GM19239 (cell line): Measurements from ENCODE around the gene PDCD6IP.

Source experiments
- DNase-seq: peaks from one replicate; pipeline ENCODE4 v3.0.0; 2011; ENCODE audit warnings: low spot score; ENCODE audit not compliant: insufficient read length
- FAIRE-seq: peaks from 2 replicates; lab custom pipeline; 2011; peaks lifted over from hg19 to GRCh38; lab: Jason Lieb, UNC

PDCD6IP gene

GRCh38 chr3:33918126-33918756 lies 119.8 kb downstream of the PDCD6IP start:
- no peak for DNase-seq
- FAIRE-seq = no peak
